GM12864 (cell line): Measurements from ENCODE around the gene MAP6.

Experiments used
- DNase-seq: peaks from one replicate; pipeline ENCODE4 v3.0.0-alpha.2; 2011; ENCODE audit warnings: low read depth
- H3K4me3 ChIP-seq: 2 replicates; pipeline ENCODE4 v1.5.1; 2011; ENCODE audit warnings: mild to moderate bottlenecking, low read depth, low read length, control low read depth
- TF ChIP-seq, protein P1 (sequence below): IDR thresholded peaks from 2 replicates; pipeline ENCODE4 v1.5.1; 2011; ENCODE audit warnings: low read depth, mild to moderate bottlenecking, moderate library complexity, low read length, control low read depth, inconsistent platforms; ENCODE audit errors: missing control alignments

The MAP6 gene

GRCh38 chr11:75632962-75633361 is 35.9 kb downstream of the MAP6 start:
- DNase-seq = no peak
- TF ChIP-seq, protein P1, sequence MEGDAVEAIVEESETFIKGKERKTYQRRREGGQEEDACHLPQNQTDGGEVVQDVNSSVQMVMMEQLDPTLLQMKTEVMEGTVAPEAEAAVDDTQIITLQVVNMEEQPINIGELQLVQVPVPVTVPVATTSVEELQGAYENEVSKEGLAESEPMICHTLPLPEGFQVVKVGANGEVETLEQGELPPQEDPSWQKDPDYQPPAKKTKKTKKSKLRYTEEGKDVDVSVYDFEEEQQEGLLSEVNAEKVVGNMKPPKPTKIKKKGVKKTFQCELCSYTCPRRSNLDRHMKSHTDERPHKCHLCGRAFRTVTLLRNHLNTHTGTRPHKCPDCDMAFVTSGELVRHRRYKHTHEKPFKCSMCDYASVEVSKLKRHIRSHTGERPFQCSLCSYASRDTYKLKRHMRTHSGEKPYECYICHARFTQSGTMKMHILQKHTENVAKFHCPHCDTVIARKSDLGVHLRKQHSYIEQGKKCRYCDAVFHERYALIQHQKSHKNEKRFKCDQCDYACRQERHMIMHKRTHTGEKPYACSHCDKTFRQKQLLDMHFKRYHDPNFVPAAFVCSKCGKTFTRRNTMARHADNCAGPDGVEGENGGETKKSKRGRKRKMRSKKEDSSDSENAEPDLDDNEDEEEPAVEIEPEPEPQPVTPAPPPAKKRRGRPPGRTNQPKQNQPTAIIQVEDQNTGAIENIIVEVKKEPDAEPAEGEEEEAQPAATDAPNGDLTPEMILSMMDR = no peak

DNA sequence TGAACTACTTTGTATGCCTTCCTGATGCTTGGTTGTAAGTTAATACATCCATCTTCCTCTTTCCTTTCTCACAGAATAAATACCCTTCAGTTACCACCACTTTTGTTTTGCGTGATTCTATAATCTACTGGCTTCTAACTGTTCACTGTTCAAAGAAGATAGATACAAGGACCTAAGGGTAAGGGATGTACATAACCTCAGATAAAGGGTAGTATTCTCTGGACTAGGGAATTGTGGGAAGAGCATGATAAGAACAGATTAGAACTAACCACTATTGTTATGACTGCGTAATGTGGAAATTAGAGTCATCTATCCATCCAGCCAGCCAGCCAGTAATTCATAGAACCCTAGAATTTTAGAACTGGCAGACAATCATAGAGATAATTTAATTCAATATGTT is 36.4 kb downstream of the MAP6 start:
- TF ChIP-seq, protein P1 = no peak

More at GRCh38 chr11:75632962-75633361, 35.9 kb downstream of the MAP6 start:
- H3K4me3 ChIP-seq = no peak overlapping the region

GRCh38 chr11:75631086-75631730 is 37.6 kb downstream of the MAP6 start:
- no peak for DNase-seq
- TF ChIP-seq, protein P1 = no peak
- no peak overlapping the region for H3K4me3 ChIP-seq

More for the DNA sequence above, 36.4 kb downstream of the MAP6 start:
- no peak overlapping the region for H3K4me3 ChIP-seq
- DNase-seq = no peak

- H3K4me3 ChIP-seq = no peak overlapping the region
- TF ChIP-seq, protein P1 = no peak
- no peak for DNase-seq
Measured at GRCh38 chr11:75627906-75628668, 40.8 kb downstream of the MAP6 start.

DNA sequence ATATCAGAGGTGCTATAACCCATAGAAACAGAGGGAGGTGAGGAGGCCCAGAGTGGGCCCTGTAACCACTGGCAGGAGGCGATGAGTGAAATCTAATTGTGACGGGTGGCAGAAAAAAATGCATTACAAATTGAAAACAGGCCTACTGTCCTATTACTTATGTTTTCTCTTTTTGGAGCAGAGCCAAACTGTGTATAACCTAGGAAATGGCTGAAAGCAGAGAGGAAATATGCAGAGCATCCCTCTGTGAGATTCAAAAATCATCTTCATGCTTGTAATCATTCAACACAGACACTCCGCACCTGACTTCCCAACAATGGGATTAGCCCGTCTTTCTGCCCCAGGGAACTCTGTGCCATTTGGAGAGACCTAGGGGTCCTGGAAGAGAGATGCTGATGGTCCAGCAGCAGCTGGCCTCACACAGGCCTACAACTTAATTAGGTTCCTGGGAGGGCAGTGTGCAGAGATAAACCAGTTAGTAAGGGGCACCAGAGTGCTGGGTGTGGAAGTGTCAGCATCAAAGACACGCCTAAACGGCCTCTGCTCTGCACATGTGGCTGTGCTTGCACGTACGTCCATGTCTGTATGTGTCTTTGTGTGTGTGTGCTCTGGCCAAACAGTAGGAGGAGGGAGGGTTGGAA is 41.8 kb downstream of the MAP6 start:
- no peak for DNase-seq
- no peak overlapping the region for H3K4me3 ChIP-seq
- TF ChIP-seq, protein P1 = no peak

- DNase-seq = no peak
- TF ChIP-seq, protein P1 = no peak
Measured at GRCh38 chr11:75625991-75626888, 42.6 kb downstream of the MAP6 start.

More at GRCh38 chr11:75625991-75626888, 42.6 kb downstream of the MAP6 start:
- H3K4me3 ChIP-seq = no peak overlapping the region
